OCI-LY3 (cell line): ENCODE measurements around the gene ABO.

ENCODE experiments used
- H2AFZ ChIP-seq: fragments of 200-600, 300-600 bp; shearing (Covaris generic); 2 replicates; pipeline ENCODE4 v1.6.0; 2014; ENCODE audit warnings: antibody characterized with exemption, low read depth, low read length
- H3K27ac ChIP-seq: fragments of 200-600, 300-600 bp; sonication (generic); 2 replicates; pipeline ENCODE4 v1.5.1; 2014; ENCODE audit warnings: mild to moderate bottlenecking, low read length, moderate library complexity, mixed read lengths
- H3K27me3 ChIP-seq: fragments of 200-600, 300-600 bp; sonication (generic); 2 replicates; pipeline ENCODE4 v1.6.1; 2014; ENCODE audit warnings: low read depth, low read length, mixed read lengths
- H3K36me3 ChIP-seq: fragments of 200-600, 300-600 bp; sonication (generic); replicated peaks from 2 replicates; pipeline ENCODE3; 2014; ENCODE audit warnings: low read depth, low read length, mixed read lengths
- H3K4me1 ChIP-seq: fragments of 300-600, 200-600 bp; sonication (generic); 2 replicates; pipeline ENCODE4 v1.6.1; 2014; ENCODE audit warnings: low read length, mixed read lengths
- H3K4me2 ChIP-seq: fragments of 200-600, 300-600 bp; sonication (generic); 2 replicates; pipeline ENCODE4 v1.6.1; 2014; ENCODE audit warnings: low read length, mixed read lengths
- H3K4me3 ChIP-seq: fragments of 300-600, 200-600 bp; sonication (generic); 2 replicates; pipeline ENCODE4 v1.5.1; 2014; ENCODE audit warnings: antibody characterized with exemption, mild to moderate bottlenecking, low read length, moderate library complexity
- H3K79me2 ChIP-seq: fragments of 300-600, 200-600 bp; shearing (Covaris generic); 2 replicates; pipeline ENCODE4 v1.6.1; 2014; ENCODE audit warnings: mild to moderate bottlenecking, low read length, mixed read lengths
- H3K9ac ChIP-seq: fragments of 300-600, 200-600 bp; shearing (Covaris generic); 2 replicates; pipeline ENCODE4 v1.6.0; 2014; ENCODE audit warnings: mild to moderate bottlenecking, low read length, moderate library complexity
- H3K9me3 ChIP-seq: fragments of 200-600, 300-600 bp; shearing (Covaris generic); 2 replicates; pipeline ENCODE4 v1.6.1; 2014; ENCODE audit warnings: low read length, mixed read lengths; ENCODE audit not compliant: insufficient read depth
- H4K20me1 ChIP-seq: fragments of 200-600, 300-600 bp; sonication (generic); 2 replicates; pipeline ENCODE4 v1.6.1; 2016; ENCODE audit warnings: low read length, mixed read lengths; ENCODE audit not compliant: insufficient read depth
- CTCF ChIP-seq: fragments of 200-600, 300-600 bp; sonication (generic); IDR thresholded peaks from 2 replicates; pipeline ENCODE4 v1.5.1; 2014; ENCODE audit warnings: antibody characterized with exemption, low read length, low read depth
- EZH2phosphoT487 ChIP-seq: fragments of 200-600 bp; shearing (Covaris generic); IDR thresholded peaks from 2 replicates; pipeline ENCODE4 v1.6.1; 2018; ENCODE audit warnings: antibody characterized with exemption, mixed run types, low read depth

The ABO gene

GRCh38 chr9:133257465-133257956 lies 17.5 kb downstream of the ABO start:
- Histone ChIP-seq H3K9me3 (no peaks in the 10 kb centered on the region), H3K79me2 (no peaks in the 10 kb centered on the region), H3K4me3 (no peak overlapping the region), H3K4me2 (no peak overlapping the region), H3K27ac (no peak overlapping the region), H4K20me1 (no peaks in the 10 kb centered on the region), H3K4me1 (no peaks in the 10 kb centered on the region), H3K36me3 (no peaks in the 10 kb centered on the region), H3K27me3 (peaks cover 10% of the 10 kb centered on the region; the same call in 1 of the 2 replicates), H2AFZ (no peak overlapping the region), H3K9ac (no peak overlapping the region)
- TF ChIP-seq EZH2phosphoT487 (no peak), CTCF (no peak)

- TF ChIP-seq EZH2phosphoT487: no peak
- TF ChIP-seq CTCF: no peak
- Histone ChIP-seq H2AFZ (no peak overlapping the region), H4K20me1 (no peaks in the 10 kb centered on the region), H3K36me3 (no peaks in the 10 kb centered on the region), H3K9me3 (no peaks in the 10 kb centered on the region), H3K27me3 (peaks cover 15% of the 10 kb centered on the region; the same call in 1 of the 2 replicates), H3K27ac (no peak overlapping the region), H3K4me1 (no peaks in the 10 kb centered on the region), H3K4me2 (no peak overlapping the region), H3K9ac (no peak overlapping the region), H3K4me3 (no peak overlapping the region), H3K79me2 (no peaks in the 10 kb centered on the region)
Observed at GRCh38 chr9:133256686-133257091, 18.3 kb downstream of the ABO start.

- Histone ChIP-seq H3K9me3 (no peaks in the 10 kb centered on the region), H3K36me3 (no peaks in the 10 kb centered on the region), H3K4me1 (no peaks in the 10 kb centered on the region), H3K4me2 (no peak overlapping the region), H3K79me2 (no peaks in the 10 kb centered on the region), H3K4me3 (no peak overlapping the region), H3K27ac (no peak overlapping the region), H4K20me1 (no peaks in the 10 kb centered on the region), H2AFZ (no peak overlapping the region), H3K9ac (no peak overlapping the region), H3K27me3 (peaks cover 15% of the 10 kb centered on the region; the same call in 1 of the 2 replicates)
- TF ChIP-seq CTCF: no peak
- TF ChIP-seq EZH2phosphoT487: no peak
Observed at GRCh38 chr9:133256136-133256461, 18.9 kb downstream of the ABO start.

- H3K4me1 ChIP-seq: no peaks in the 10 kb centered on the region
- no peaks in the 10 kb centered on the region for H3K36me3 ChIP-seq
- H3K27me3 ChIP-seq: peaks cover 16% of the 10 kb centered on the region; the same call in 1 of the 2 replicates
- no peak overlapping the region for H3K4me2 ChIP-seq
- H3K79me2 ChIP-seq: no peaks in the 10 kb centered on the region
- no peak overlapping the region for H3K27ac ChIP-seq
- H4K20me1 ChIP-seq: no peaks in the 10 kb centered on the region
- no peak overlapping the region for H2AFZ ChIP-seq
- no peak overlapping the region for H3K9ac ChIP-seq
- no peaks in the 10 kb centered on the region for H3K9me3 ChIP-seq
- no peak for TF ChIP-seq CTCF
- no peak for TF ChIP-seq EZH2phosphoT487
- no peak overlapping the region for H3K4me3 ChIP-seq
Observed at GRCh38 chr9:133255371-133256135, 19.4 kb downstream of the ABO start.
